C4-2B (cell line): Measurements from ENCODE around the gene TNFRSF1A.
"Not testable (repeated sequence)": the region's sequence is repeated elsewhere in the genome, so short reads cannot be mapped to it uniquely, and the experiment has no call there.

Source experiments
- H3K27ac ChIP-seq: fragments of 450-650 bp; 2 replicates; pipeline ENCODE4 v1.5.1; 2017
- CTCF ChIP-seq: fragments of 450-650 bp; conservative IDR thresholded peaks from 2 replicates; pipeline ENCODE4 v1.5.1; 2017; ENCODE audit warnings: mild to moderate bottlenecking
- ZFX ChIP-seq: fragments of 450-650 bp; IDR thresholded peaks from 2 replicates; pipeline ENCODE4 v1.6.1; 2017

The TNFRSF1A gene

GRCh38 chr12:6297170-6297569 lies 44.7 kb downstream of the TNFRSF1A start:
- H3K27ac ChIP-seq, result no peak overlapping the region
- TF ChIP-seq ZFX, result no peak
- TF ChIP-seq CTCF, result no peak

GRCh38 chr12:6295094-6295811 lies 46.6 kb downstream of the TNFRSF1A start:
- no peak overlapping the region for H3K27ac ChIP-seq

GRCh38 chr12:6294156-6295093 lies 47.5 kb downstream of the TNFRSF1A start:
- TF ChIP-seq CTCF, result no peak
- no peak for TF ChIP-seq ZFX
- H3K27ac ChIP-seq, result no peak overlapping the region

More at GRCh38 chr12:6295094-6295811, 46.6 kb downstream of the TNFRSF1A start:
- TF ChIP-seq CTCF, result no peak
- no peak for TF ChIP-seq ZFX

- TF ChIP-seq ZFX, result no peak
- no peak for TF ChIP-seq CTCF
- no peak overlapping the region for H3K27ac ChIP-seq
Observed at GRCh38 chr12:6292606-6293005, 49.3 kb downstream of the TNFRSF1A start.

- not testable (repeated sequence) for H3K27ac ChIP-seq
Observed at GRCh38 chr12:6289906-6290305, 52.0 kb downstream of the TNFRSF1A start.

- not testable (repeated sequence) for H3K27ac ChIP-seq
Observed at GRCh38 chr12:6289081-6289480, 52.8 kb downstream of the TNFRSF1A start.

- no peak overlapping the region for H3K27ac ChIP-seq
- TF ChIP-seq CTCF (no peak), ZFX (no peak)
Observed at GRCh38 chr12:6288235-6288634, 53.6 kb downstream of the TNFRSF1A start.

- TF ChIP-seq ZFX (no peak), CTCF (no peak)
Observed at GRCh38 chr12:6285532-6286306, 56.2 kb downstream of the TNFRSF1A start.

More at GRCh38 chr12:6285532-6286306, 56.2 kb downstream of the TNFRSF1A start:
- no peak overlapping the region for H3K27ac ChIP-seq
